GM23338 (cell line): Measurements from ENCODE around the gene DIP2B.

Experiments
- CTCF ChIP-seq, 2 experiments: fragments of 200-600 bp in 1 of 2; sonication (generic) in 1 of 2; conservative IDR thresholded peaks; 2 replicates each; pipeline versions ENCODE4 v1.5.1 to v1.6.1; 2016 to 2017; ENCODE audit warnings: antibody characterized with exemption in 2 of 2, low read depth in 2 of 2, mild to moderate bottlenecking in 2 of 2, moderate library complexity in 1 of 2
- EZH2 ChIP-seq: fragments of 200-600 bp; sonication (generic); IDR thresholded peaks from one replicate; pipeline ENCODE4 v1.8.0; 2017; ENCODE audit warnings: antibody characterized with exemption, mild to moderate bottlenecking, low read depth; ENCODE audit not compliant: unreplicated experiment
- POLR2AphosphoS5 ChIP-seq: IDR thresholded peaks from 2 replicates; pipeline ENCODE4 v1.6.1; 2016; ENCODE audit warnings: antibody characterized with exemption, low read depth

- TF ChIP-seq CTCF (conservative IDR thresholded peaks at IDR 0.05; ENCODE audit: low read depth in 2 of 2), result no peak
- no peak for TF ChIP-seq EZH2
- TF ChIP-seq POLR2AphosphoS5, result no peak
These were observed 120.5 kb downstream of the DIP2B start for GRCh38 chr12:50625029-50625925.
